ENCODE measurements around the gene TIMD4.

The TIMD4 gene

DNA sequence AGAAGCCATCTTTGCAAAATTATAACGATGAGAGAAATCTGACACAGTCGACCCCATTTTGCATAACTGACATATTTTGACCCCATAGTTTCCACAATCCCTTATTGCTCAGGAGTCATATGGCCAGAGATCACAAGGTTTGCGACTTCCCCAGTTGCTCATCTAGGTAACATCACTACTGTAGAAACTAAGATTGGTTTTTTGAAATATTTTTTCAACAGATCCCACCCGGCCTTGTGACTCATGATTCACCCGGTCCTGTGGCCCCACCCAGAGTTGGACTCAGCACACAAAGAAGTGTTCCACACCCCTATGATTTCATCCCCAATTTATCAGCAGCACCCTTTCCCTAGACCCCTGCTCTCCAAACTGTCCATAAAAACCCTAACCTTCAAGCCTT lies 50.2 kb downstream of the TIMD4 start:
- TF ChIP-seq, protein P1, sequence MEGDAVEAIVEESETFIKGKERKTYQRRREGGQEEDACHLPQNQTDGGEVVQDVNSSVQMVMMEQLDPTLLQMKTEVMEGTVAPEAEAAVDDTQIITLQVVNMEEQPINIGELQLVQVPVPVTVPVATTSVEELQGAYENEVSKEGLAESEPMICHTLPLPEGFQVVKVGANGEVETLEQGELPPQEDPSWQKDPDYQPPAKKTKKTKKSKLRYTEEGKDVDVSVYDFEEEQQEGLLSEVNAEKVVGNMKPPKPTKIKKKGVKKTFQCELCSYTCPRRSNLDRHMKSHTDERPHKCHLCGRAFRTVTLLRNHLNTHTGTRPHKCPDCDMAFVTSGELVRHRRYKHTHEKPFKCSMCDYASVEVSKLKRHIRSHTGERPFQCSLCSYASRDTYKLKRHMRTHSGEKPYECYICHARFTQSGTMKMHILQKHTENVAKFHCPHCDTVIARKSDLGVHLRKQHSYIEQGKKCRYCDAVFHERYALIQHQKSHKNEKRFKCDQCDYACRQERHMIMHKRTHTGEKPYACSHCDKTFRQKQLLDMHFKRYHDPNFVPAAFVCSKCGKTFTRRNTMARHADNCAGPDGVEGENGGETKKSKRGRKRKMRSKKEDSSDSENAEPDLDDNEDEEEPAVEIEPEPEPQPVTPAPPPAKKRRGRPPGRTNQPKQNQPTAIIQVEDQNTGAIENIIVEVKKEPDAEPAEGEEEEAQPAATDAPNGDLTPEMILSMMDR (IDR thresholded peaks at IDR 0.05; ENCODE audit: low read depth, low read length, missing control alignments): no peak
- H3K27me3 ChIP-seq (replicated peaks): no peaks in the 10 kb centered on the region
- H3K36me3 ChIP-seq (replicated peaks): no peaks in the 10 kb centered on the region
- H3K27ac ChIP-seq: no peak overlapping the region
- H3K4me3 ChIP-seq (ENCODE audit: low read depth, low read length): no peak overlapping the region
- in situ Hi-C loops (cut with HindIII; ENCODE audit: low pct_ligation_motif_present, low sequenced_read_pairs): no loop called here
- no peak for DNase-seq

DNA sequence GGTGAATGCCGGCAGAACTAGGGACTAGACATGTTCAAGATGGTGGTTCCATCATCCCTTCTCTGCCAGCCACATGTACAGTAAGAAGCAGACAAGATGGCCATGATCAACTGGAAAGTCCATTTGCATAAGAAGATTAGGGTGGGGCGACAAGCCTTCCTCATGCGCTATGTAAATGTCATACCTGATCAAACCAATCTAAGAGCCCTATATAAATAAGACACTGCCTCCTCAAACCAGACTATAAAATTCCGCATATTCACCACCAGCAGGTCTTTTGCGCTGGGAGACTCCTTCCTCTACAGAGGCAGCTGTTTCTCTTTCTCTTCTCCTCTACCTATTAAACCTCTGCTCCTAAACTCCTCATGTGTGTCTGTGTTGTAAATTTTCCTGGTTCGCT lies 53.8 kb downstream of the TIMD4 start:
- Histone ChIP-seq H3K27me3 (replicated peaks) (no peaks in the 10 kb centered on the region), H3K36me3 (replicated peaks) (no peaks in the 10 kb centered on the region), H3K4me3 (ENCODE audit: low read depth, low read length) (no peak overlapping the region), H3K27ac (no peak overlapping the region)
- TF ChIP-seq, protein P1 (IDR thresholded peaks at IDR 0.05; ENCODE audit: low read depth, low read length, missing control alignments): no peak
- no peak for DNase-seq
- in situ Hi-C loops (cut with HindIII; ENCODE audit: low pct_ligation_motif_present, low sequenced_read_pairs): no loop called here

DNA sequence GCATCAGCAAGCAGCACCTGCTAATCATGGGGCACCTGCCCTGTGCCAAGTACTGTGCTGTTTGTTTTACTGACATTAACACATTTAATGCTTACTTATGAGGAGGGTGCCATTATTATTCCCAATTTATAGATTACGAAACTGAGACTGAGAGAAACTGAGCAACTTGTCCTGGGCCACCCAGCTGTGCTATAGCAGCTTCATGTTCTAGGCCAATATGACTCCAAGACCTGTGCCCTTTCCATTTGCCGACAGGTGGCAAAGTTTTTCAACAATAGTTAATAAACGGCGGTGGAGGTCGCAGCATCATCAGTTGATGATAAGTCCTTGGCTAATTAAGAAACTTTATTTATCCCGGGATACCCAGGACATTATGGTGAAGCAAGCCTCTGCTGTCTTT lies 55.4 kb downstream of the TIMD4 start:
- no peak for DNase-seq
- Histone ChIP-seq H3K27me3 (replicated peaks) (no peaks in the 10 kb centered on the region), H3K4me3 (ENCODE audit: low read depth, low read length) (no peak overlapping the region), H3K27ac (no peak overlapping the region), H3K36me3 (replicated peaks) (no peaks in the 10 kb centered on the region)
- in situ Hi-C loops (cut with HindIII; ENCODE audit: low pct_ligation_motif_present, low sequenced_read_pairs): no loop called here
- TF ChIP-seq, protein P1 (IDR thresholded peaks at IDR 0.05; ENCODE audit: low read depth, low read length, missing control alignments): no peak

DNA sequence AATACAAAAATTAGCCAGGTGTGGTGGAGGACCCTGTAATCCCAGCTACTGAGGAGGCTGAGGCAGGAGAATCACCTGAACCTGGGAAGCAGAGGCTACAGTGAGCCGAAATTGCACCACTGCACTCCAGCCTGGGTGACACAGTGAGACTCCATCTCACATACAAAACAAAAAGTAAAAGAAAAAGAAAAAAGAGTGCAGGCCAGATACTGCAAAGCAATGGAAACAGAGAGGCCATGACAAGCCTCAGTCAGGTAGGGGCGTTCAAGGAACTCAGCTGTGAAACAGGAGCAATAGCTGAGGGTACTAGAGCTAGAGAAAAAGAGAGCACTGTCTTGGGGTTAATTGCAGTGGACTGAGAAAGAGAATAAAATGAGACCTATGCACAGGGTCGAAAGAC lies 56.2 kb downstream of the TIMD4 start:
- in situ Hi-C loops (cut with HindIII; ENCODE audit: low pct_ligation_motif_present, low sequenced_read_pairs): no loop called here
- H3K36me3 ChIP-seq (replicated peaks): no peaks in the 10 kb centered on the region
- no peak overlapping the region for H3K4me3 ChIP-seq (ENCODE audit: low read depth, low read length)
- no peaks in the 10 kb centered on the region for H3K27me3 ChIP-seq (replicated peaks)
- no peak for DNase-seq
- TF ChIP-seq, protein P1 (IDR thresholded peaks at IDR 0.05; ENCODE audit: low read depth, low read length, missing control alignments): no peak
- no peak overlapping the region for H3K27ac ChIP-seq

DNA sequence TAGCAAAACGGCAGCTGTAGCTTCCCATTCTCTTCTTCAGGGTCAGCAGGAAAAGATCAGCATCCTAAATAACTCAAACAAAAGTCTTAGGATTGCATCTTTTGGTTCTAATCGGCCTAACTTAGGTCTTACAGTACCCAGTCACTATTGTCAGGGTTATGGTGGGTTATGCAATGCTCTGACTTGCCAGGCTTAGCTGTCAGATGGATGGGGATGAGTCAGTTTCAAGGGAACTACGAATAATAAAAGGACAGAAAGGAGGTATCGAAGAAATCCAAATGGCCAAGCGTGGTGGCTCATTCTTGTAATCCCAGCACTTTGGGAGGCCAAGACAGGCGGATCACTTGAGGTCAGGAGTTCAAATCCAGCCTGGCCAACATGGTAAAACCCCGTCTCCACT lies 66.5 kb downstream of the TIMD4 start:
- Histone ChIP-seq H3K36me3 (replicated peaks) (no peaks in the 10 kb centered on the region), H3K4me3 (ENCODE audit: low read depth, low read length) (no peak overlapping the region), H3K27ac (no peak overlapping the region), H3K27me3 (replicated peaks) (no peaks in the 10 kb centered on the region)
- in situ Hi-C loops (cut with HindIII; ENCODE audit: low pct_ligation_motif_present, low sequenced_read_pairs): no loop called here
- DNase-seq: no peak
- TF ChIP-seq, protein P1 (IDR thresholded peaks at IDR 0.05; ENCODE audit: low read depth, low read length, missing control alignments): no peak

DNA sequence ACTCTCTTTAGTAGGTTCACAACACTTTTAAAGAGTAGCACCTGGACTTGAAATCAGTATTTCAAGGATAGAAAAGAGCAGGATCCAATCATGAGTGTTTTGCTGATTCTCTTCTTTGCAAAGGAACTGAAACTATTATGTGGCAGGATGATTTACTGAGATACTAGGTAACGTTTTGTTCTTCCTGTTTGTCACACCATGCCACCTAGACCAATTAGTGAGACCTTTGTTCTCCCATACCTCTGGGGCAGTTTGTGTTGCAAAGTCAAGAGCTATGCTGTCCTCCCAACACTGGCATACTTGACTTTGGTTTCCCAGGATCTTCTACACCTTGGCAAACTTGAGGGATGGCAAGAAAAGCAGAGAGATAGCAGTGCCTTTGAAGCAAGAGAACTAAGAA lies 69.5 kb downstream of the TIMD4 start:
- no peak overlapping the region for H3K4me3 ChIP-seq (ENCODE audit: low read depth, low read length)
- TF ChIP-seq, protein P1 (IDR thresholded peaks at IDR 0.05; ENCODE audit: low read depth, low read length, missing control alignments): no peak
- H3K36me3 ChIP-seq (replicated peaks): no peaks in the 10 kb centered on the region
- H3K27ac ChIP-seq: no peak overlapping the region
- in situ Hi-C loops (cut with HindIII; ENCODE audit: low pct_ligation_motif_present, low sequenced_read_pairs): no loop called here
- no peaks in the 10 kb centered on the region for H3K27me3 ChIP-seq (replicated peaks)
- no peak for DNase-seq

Data from brain microvascular endothelial cell (primary cell).